GM10266 (cell line): Measurements from ENCODE around the gene PHF21B.

Source experiments
- DNase-seq: peaks from one replicate; pipeline ENCODE4 v3.0.0; 2012; ENCODE audit errors: extremely low spot score
- TF ChIP-seq, protein P1 (sequence below): IDR thresholded peaks from 2 replicates; pipeline ENCODE4 v1.5.1; 2012; ENCODE audit warnings: mild to moderate bottlenecking, low read depth; ENCODE audit not compliant: control insufficient read depth, insufficient read depth; ENCODE audit errors: missing control alignments

PHF21B gene

DNA sequence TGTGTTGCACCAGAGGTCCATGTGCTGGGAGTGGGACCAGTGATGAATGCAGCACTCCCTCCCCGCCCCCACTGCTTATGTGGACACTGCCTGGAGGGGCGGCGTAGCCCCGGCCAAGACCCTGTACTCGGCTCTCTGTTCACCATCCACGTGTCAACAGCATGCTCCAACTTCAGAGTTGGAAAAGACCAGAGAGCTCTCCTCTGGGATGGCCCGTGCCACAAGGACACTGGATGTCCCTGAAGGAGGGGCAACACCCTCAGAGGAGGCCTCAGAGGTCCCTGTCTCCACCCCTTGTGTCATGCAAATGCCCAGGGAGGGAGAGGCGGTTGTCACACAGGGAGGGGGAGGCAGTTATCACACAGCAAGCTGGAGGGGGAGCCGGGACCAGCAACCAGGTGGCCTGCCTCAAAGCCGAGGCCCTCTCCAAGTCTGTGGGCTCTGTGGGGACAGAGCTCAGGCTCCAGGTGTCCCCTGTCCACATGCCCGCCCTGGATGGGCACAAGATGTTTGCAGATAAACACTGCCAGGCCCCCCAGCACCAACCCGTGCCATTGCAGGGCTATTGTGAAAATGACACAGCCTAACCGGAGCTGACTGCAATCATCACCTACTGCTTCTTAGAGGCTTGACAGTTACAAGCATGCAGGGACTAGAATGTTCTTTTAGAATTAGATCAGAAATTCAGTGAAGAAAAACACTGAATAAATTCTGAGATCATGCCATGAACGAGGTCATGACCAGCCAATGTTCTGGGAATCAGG, 121.1 kb downstream of the PHF21B start:
- TF ChIP-seq, protein P1, sequence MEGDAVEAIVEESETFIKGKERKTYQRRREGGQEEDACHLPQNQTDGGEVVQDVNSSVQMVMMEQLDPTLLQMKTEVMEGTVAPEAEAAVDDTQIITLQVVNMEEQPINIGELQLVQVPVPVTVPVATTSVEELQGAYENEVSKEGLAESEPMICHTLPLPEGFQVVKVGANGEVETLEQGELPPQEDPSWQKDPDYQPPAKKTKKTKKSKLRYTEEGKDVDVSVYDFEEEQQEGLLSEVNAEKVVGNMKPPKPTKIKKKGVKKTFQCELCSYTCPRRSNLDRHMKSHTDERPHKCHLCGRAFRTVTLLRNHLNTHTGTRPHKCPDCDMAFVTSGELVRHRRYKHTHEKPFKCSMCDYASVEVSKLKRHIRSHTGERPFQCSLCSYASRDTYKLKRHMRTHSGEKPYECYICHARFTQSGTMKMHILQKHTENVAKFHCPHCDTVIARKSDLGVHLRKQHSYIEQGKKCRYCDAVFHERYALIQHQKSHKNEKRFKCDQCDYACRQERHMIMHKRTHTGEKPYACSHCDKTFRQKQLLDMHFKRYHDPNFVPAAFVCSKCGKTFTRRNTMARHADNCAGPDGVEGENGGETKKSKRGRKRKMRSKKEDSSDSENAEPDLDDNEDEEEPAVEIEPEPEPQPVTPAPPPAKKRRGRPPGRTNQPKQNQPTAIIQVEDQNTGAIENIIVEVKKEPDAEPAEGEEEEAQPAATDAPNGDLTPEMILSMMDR = no peak
- DNase-seq = no peak

DNA sequence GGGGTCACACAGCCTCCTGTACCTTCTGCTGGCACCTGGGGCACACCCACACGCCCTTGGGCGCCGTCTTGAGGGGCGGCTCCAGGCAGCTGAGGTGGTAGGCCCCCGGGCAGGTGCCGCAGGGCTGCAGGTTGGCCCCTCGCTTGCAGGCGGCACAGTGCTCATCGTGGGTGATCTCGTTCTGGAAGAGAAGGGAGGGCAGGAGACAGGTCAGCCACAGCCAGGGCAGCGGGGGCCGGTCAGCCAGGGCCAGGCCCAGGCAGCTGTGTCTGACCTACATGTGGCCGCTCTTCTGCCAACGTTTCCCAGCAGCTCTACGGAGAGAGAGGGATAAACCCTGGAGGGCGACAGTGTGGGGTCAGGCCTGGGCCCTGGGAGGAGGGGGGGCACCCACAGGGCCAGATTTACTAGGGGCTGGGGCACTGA, 121.9 kb downstream of the PHF21B start:
- DNase-seq = no peak
- TF ChIP-seq, protein P1 = no peak

- TF ChIP-seq, protein P1 = no peak
- no peak for DNase-seq
Measured at GRCh38 chr22:44885806-44886360, 123.9 kb downstream of the PHF21B start.

GRCh38 chr22:44884968-44885805, 124.6 kb downstream of the PHF21B start:
- DNase-seq = no peak
- TF ChIP-seq, protein P1 = no peak

DNA sequence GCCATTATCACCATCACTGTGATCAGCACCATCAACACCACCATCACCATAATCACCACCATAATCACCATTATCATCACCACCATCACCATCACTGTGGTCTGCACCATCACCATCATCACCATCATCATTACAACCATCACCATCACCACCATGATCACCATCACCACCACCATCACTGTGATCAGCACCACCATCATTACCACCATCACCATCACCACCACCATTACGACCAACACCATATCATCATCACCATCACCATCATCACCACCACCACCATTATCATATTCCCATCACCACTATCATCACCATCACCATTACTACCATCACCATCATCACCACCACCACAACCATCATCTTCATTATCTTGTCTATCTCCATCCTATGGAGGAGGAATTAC, 125.2 kb downstream of the PHF21B start:
- TF ChIP-seq, protein P1 = no peak
- DNase-seq = no peak

DNA sequence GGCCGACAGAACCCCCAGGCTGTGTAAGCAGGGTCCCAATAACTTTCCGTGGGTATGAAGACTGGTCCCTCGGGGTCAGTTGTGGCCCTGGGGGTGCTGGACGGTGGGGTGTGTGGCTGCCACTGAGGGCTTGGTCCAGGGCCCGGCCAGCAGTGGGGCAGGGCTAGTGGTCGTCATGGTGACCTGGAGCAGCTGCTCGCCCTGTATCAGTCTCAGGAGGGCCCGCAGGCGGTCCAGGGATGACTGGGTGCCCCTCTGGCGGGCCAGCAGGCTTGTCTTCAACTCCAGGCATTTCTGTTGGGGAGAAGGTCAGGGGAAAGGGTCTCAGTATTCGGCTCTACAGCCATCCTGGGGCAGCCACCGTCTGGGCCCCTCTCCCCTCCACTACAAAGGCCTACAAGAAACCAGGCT, 126.8 kb downstream of the PHF21B start:
- TF ChIP-seq, protein P1 = no peak
- DNase-seq = no peak
